NB4 (cell line): Measurements from ENCODE around the gene OMA1.

Source experiments
- POLR2A ChIP-seq: IDR thresholded peaks from 2 replicates; pipeline ENCODE4 v1.6.1; 2011; ENCODE audit warnings: mild to moderate bottlenecking; ENCODE audit not compliant: insufficient read length; ENCODE audit errors: extremely low read depth
- TF ChIP-seq, protein P1 (sequence below): IDR thresholded peaks from one replicate; pipeline ENCODE4 v1.5.1; 2012; ENCODE audit warnings: low read depth, low read length
- TF ChIP-seq, protein P2 (sequence below): IDR thresholded peaks from 2 replicates; pipeline ENCODE4 v1.6.1; 2011; ENCODE audit warnings: low read depth, low read length

DNA sequence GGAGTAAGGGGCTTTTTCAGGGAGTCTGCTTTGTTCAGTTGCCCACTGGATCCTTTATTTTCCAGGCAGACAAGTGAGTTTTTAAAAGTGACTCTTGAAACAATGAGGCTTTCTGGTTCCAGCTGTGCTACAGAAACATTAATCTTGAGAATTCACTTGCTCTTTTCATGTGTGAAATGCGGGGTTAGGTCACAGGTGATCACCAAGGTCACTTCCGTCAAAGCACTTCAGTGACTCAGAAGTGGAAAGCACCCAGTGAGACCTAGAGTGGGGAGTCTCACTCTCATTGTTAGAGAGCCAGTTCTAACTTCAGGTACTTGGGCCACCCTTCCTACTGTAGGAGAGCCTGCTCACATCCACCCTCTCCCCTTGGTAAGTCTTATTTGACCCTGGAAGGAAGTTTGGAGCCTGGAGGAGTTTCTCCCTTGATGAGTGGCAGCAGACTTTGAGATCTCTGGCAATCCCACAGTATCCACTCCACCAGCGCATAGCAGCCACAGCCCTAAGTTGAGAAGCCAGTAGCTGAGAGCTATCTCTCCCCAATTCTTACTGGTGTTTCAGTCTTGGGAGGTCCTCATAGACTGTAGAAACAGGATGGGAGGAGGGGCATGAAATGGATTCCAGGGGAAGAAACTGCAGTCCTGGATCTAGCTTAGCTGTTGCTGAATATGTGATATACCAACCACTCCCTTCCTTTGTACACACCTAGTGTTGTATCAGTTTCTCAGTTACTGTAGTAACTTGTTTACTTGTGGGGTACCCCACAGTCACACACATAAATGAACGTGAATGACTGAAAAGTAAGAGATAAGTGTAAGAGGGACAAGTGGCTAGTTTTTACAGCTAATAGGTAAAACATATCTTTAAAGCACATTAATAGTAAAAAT lies 27.4 kb upstream of the OMA1 start:
- TF ChIP-seq, protein P1, sequence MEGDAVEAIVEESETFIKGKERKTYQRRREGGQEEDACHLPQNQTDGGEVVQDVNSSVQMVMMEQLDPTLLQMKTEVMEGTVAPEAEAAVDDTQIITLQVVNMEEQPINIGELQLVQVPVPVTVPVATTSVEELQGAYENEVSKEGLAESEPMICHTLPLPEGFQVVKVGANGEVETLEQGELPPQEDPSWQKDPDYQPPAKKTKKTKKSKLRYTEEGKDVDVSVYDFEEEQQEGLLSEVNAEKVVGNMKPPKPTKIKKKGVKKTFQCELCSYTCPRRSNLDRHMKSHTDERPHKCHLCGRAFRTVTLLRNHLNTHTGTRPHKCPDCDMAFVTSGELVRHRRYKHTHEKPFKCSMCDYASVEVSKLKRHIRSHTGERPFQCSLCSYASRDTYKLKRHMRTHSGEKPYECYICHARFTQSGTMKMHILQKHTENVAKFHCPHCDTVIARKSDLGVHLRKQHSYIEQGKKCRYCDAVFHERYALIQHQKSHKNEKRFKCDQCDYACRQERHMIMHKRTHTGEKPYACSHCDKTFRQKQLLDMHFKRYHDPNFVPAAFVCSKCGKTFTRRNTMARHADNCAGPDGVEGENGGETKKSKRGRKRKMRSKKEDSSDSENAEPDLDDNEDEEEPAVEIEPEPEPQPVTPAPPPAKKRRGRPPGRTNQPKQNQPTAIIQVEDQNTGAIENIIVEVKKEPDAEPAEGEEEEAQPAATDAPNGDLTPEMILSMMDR = no peak
- TF ChIP-seq, protein P2, sequence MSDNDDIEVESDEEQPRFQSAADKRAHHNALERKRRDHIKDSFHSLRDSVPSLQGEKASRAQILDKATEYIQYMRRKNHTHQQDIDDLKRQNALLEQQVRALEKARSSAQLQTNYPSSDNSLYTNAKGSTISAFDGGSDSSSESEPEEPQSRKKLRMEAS = no peak
- no peak for TF ChIP-seq POLR2A
